Central memory CD8-positive, alpha-beta T cell (primary cell): Measurements from ENCODE around the gene TMEM131.

ENCODE experiments used
- ATAC-seq: fragments of 150-1000 bp; cut with Tn5 transposase; replicated peaks from 2 replicates; pipeline ENCODE4 v1.10.0; 2022; ENCODE audit warnings: mild to moderate bottlenecking, moderate FRiP score, moderate number of reproducible peaks; ENCODE audit not compliant: poor library complexity, severe bottlenecking; ENCODE audit errors: extremely low read depth
- DNase-seq, 2 donors: peaks; one replicate each; pipeline ENCODE4 v3.0.0; 2021; ENCODE audit warnings: low spot score in 2 of 2
- H3K27ac Mint-ChIP-seq: one replicate; pipeline ENCODE4 v1.8.0; 2022; ENCODE audit warnings: low read depth, mild to moderate bottlenecking, moderate library complexity, mixed read lengths
- H3K27me3 Mint-ChIP-seq: one replicate; pipeline ENCODE4 v1.8.0; 2022; ENCODE audit warnings: mixed read lengths
- H3K36me3 Mint-ChIP-seq: one replicate; pipeline ENCODE4 v1.8.0; 2022; ENCODE audit warnings: mild to moderate bottlenecking, moderate library complexity, mixed read lengths; ENCODE audit not compliant: insufficient read depth
- H3K4me1 Mint-ChIP-seq: one replicate; pipeline ENCODE4 v1.8.0; 2022; ENCODE audit warnings: mixed read lengths
- H3K4me3 Mint-ChIP-seq: one replicate; pipeline ENCODE4 v1.8.0; 2022; ENCODE audit warnings: mild to moderate bottlenecking, moderate library complexity, mixed read lengths
- H3K9me3 Mint-ChIP-seq: one replicate; pipeline ENCODE4 v1.8.0; 2022; ENCODE audit warnings: mixed read lengths

The TMEM131 gene

DNA sequence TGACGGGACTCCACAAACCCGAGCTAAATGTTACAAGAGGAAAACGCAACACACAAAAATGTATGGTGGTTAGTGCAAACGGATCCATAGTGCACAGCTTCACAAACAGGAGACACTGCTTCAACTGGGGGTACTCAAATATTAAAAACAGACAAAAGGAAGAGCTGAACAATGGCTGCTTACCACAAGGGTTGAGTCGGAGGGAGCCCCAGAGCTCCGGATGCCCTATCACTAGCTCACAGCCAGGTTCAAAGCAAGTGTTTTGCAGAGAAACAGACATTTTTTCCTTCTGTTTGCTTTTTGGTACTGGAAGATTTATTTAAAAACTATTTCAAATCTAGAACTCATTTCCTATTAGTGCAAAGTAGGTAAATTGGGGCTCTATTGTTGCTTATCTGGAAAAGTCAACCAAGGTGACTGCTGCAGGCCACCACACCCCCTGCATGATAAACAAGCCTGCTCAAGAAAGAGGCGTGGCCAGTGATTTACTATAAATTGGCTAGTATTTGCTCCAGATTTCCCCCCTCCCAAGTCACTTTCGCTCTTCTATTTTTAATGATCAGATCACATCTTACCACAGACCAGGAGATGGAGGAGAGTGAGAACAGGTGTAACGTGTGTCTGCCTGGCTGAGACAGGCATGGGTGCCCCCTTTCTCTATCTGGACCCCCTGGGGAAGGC lies 235.9 kb downstream of the TMEM131 start:
- Mint-ChIP-seq H3K36me3 (peaks cover 25% of the 10 kb centered on the region), H3K4me3 (peak overlapping the region; percentile 53), H3K27me3 (no peaks in the 10 kb centered on the region), H3K9me3 (no peaks in the 10 kb centered on the region), H3K27ac (no peak overlapping the region), H3K4me1 (peaks cover 34% of the 10 kb centered on the region)
- ATAC-seq (no peak), DNase-seq (no peak)

DNA sequence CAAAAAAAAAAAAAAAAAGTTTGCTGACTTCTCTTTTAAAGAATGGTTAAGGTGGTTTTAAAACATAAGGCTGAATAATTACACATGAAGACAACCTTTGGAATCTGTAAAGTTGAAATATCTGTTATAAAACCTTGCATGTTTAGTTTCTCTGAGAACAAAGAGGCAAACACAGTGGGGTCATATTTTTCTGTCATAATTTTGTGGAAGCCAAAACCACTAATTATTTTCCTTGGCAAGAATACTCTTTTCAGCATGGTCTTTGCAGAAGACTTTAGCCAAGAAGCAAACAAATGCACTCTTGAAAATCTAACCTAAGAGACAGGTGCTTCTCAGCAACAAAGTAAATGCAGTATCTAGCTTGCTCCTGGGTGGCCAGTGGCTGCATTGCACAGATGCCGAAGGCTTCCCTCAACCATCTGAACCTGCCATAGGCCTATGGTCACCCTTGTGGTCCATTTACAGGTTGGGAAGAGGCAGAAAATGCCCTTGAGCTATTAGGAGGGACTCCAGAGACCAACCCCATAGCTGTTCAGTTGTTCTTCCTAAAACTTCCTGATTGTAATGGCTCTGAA lies 237.5 kb downstream of the TMEM131 start:
- no peak for DNase-seq
- no peak for ATAC-seq
- H3K4me3 Mint-ChIP-seq = no peak overlapping the region

DNA sequence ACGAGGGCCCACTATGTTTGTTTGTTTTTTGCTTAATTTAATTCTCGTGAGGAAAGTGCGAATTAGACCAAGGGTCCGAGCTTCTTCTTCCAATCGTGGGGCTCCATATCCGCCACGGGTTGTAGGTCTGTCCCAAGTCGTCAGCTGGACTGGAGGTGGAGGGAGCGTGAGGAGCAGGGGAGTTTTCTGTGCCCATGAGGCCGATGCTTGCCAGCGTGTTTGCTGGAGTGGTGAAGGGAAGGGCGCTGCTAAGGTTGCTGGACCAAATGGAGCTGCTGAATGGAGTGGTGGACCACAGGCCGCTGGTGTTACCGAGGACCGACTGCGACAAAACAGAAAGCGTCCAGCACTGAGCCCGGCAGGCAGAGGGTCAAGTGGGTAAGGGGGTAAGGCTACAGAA lies 238.7 kb downstream of the TMEM131 start:
- no peaks in the 10 kb centered on the region for H3K27me3 Mint-ChIP-seq
- no peak overlapping the region for H3K27ac Mint-ChIP-seq
- H3K36me3 Mint-ChIP-seq = peaks cover 20% of the 10 kb centered on the region
- ATAC-seq = no peak
- H3K4me3 Mint-ChIP-seq = no peak overlapping the region
- no peak for DNase-seq
- H3K9me3 Mint-ChIP-seq = no peaks in the 10 kb centered on the region
- peaks cover 20% of the 10 kb centered on the region for H3K4me1 Mint-ChIP-seq

More for the DNA sequence above, 237.5 kb downstream of the TMEM131 start:
- Mint-ChIP-seq H3K36me3 (peaks cover 25% of the 10 kb centered on the region), H3K9me3 (no peaks in the 10 kb centered on the region), H3K27ac (no peak overlapping the region), H3K4me1 (peaks cover 25% of the 10 kb centered on the region), H3K27me3 (no peaks in the 10 kb centered on the region)

DNA sequence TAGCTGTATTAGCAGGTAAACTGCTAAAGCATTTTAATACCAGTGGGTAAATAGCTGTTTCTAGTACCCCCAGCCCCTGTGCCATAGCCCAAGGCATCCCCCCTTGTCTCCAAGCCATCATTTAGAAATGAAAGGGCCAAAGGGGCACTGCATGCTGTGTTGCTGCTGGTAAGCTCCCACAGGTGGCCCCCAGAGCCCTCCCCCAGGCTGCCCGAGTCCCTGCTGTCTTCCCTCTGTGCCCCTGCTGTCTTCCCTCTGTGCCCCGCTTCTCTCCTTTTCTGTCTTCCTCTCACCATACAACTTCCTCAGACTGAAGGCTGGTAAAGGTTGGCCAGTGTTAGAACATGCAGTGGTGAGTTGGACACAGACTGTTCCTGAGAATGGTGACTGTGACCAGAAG lies 240.3 kb downstream of the TMEM131 start:
- H3K4me1 Mint-ChIP-seq = peaks cover 22% of the 10 kb centered on the region
- no peaks in the 10 kb centered on the region for H3K27me3 Mint-ChIP-seq
- peak overlapping the region; percentile 50 for H3K27ac Mint-ChIP-seq
- no peak overlapping the region for H3K4me3 Mint-ChIP-seq
- no peaks in the 10 kb centered on the region for H3K9me3 Mint-ChIP-seq
- ATAC-seq (no peak), DNase-seq (no peak)
- peaks cover 20% of the 10 kb centered on the region for H3K36me3 Mint-ChIP-seq

DNA sequence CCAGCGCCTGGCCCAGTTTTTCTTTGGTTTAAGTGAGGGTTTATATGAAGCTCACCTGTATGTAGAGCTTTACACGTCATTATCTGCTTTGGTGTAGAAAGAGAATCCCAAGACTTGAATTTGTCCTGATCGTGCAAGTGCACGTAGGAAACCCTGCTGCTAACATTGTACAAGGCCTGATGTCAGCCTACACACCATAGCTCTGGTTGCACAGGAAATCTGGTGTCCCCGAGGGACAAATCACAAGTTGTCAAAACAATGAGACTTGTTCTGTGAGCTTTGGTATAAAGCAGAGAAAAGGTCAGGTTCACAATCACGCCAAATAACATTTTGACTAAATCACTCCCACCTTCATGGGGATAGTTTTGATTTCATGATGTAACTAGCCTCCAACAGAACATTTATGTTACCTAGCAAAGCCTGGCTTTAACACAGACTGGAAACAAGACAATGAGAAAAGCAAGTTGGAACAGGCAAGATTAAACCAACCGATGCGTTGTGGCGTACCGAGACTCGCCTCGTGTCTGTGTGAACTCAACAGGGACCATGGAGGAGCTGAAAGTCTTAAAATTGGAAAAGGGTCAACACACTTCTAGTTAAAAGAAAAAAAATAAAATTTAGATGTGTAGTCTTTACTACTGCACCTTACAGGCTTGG lies 240.9 kb downstream of the TMEM131 start:
- DNase-seq = no peak
- no peaks in the 10 kb centered on the region for H3K27me3 Mint-ChIP-seq
- no peak overlapping the region for H3K27ac Mint-ChIP-seq
- H3K9me3 Mint-ChIP-seq = no peaks in the 10 kb centered on the region
- ATAC-seq = no peak
- H3K4me1 Mint-ChIP-seq = peaks cover 15% of the 10 kb centered on the region
- peaks cover 20% of the 10 kb centered on the region for H3K36me3 Mint-ChIP-seq
- H3K4me3 Mint-ChIP-seq = no peak overlapping the region

DNA sequence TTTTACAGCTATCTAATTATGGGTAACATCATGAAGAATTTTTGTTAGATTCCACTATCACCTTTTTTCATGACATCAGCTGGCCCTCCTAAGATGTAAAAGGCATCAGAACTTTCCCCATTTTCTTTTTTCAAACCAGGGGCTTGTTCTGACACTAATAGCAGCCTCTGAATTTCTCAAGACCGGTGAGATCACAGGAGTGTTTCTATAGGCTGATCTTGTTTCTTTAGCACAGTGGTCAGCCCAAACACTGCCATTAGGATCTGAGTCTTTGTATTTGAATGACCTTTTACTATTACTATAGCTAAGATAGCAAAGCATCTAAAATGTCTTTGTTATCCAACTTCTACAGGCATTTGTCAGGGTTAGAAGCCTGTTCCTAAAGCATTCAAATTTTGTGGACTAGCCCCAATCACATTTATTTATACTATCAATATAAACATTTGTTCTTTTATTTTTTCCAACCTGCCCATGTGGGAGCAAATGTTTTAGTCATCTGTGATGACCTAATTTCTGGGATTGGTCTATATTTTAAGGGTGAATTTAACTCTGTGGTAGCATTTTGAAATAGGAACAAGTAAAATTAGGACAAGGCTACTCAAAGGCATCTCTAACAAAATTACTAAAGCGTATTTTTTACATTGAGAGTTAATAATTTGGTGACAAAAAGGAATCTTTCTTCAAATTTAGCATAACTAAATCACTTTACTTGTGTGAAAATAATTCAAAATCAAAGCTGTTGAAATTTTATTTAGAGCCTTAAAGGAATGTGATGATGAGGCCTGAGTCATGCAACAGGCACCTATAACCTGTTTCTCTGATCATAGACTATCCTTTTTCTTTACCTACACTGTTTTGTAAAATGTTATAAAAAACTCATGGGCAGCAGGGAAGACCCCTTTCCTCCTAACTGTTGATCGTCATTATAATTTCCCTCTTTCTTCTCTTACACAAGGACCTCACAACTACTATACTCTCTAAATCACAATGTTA lies 243.1 kb downstream of the TMEM131 start:
- Mint-ChIP-seq H3K9me3 (no peaks in the 10 kb centered on the region), H3K4me1 (peaks cover 18% of the 10 kb centered on the region), H3K4me3 (no peak overlapping the region), H3K36me3 (peaks cover 15% of the 10 kb centered on the region), H3K27ac (no peak overlapping the region), H3K27me3 (no peaks in the 10 kb centered on the region)
- DNase-seq (no peak), ATAC-seq (no peak)

DNA sequence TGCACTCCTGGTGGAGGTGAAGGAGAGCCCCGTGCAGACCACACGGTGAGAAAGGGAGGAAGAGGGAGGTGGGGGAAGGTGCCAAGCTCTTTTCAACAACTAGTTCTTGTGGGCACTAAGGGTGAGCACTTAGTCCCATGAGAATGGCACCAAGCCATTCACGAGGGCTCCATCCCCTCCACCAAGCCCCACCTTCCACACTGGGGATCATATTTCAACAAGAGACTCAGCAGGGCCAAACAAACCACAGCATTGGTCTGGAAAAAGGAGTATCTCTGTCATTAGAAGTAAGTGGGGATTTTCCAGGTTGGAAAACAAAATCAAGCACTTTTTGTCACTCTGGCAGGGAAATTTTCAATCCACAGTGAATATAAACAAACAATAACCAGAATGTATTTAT lies 244.0 kb downstream of the TMEM131 start:
- Mint-ChIP-seq H3K27ac (peak overlapping the region; percentile 15), H3K36me3 (peaks cover 11% of the 10 kb centered on the region), H3K27me3 (no peaks in the 10 kb centered on the region), H3K4me1 (peaks cover 27% of the 10 kb centered on the region), H3K4me3 (no peak overlapping the region), H3K9me3 (no peaks in the 10 kb centered on the region)
- DNase-seq = no peak
- no peak for ATAC-seq

DNA sequence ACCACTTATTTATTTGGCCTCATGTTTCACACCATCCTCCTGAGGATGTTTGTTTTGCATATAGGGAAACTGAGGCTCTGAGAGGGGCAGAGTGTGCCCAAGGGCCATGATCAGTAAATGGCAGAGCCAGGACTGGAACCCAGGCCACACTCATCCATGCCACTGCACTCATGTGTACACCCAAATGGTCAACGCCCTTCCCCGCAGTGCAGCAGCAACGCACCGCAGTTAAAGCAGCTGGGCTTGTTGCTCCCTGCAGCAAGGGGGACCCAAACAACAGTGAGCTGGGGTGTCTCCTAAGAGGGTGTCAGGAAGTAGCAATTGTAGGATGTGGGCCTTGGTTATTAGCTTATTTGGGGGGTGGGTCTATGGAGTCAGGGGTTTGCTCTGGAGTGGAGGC lies 245.7 kb downstream of the TMEM131 start:
- Mint-ChIP-seq H3K36me3 (peaks cover 7% of the 10 kb centered on the region), H3K9me3 (no peaks in the 10 kb centered on the region), H3K27ac (no peak overlapping the region), H3K4me3 (no peak overlapping the region), H3K27me3 (no peaks in the 10 kb centered on the region), H3K4me1 (peaks cover 44% of the 10 kb centered on the region)
- ATAC-seq (no peak), DNase-seq (no peak)

DNA sequence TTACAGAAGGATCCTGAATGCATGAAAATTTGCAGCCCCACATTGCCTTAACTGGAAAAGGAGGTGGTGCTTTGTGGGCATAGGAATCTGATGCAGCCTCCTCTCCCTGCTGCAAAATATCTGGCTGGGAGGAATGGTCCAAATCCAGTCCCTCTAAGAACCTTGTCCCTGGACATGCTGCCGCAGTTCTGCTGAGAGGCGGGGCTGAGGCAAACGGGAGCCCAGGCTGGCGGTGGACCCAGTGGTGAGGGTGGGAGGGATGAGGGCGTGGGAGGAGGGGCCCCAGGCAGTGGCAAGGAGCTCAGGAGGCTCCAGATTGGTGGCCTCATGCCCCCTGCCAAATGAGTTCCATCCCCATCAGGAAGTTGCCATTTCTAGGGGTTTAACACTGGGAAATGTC lies 246.2 kb downstream of the TMEM131 start:
- no peak for ATAC-seq
- peaks cover 7% of the 10 kb centered on the region for H3K36me3 Mint-ChIP-seq
- DNase-seq = no peak
- no peaks in the 10 kb centered on the region for H3K27me3 Mint-ChIP-seq
- peaks cover 45% of the 10 kb centered on the region for H3K4me1 Mint-ChIP-seq
- H3K9me3 Mint-ChIP-seq = no peaks in the 10 kb centered on the region
- H3K27ac Mint-ChIP-seq = no peak overlapping the region
- no peak overlapping the region for H3K4me3 Mint-ChIP-seq

DNA sequence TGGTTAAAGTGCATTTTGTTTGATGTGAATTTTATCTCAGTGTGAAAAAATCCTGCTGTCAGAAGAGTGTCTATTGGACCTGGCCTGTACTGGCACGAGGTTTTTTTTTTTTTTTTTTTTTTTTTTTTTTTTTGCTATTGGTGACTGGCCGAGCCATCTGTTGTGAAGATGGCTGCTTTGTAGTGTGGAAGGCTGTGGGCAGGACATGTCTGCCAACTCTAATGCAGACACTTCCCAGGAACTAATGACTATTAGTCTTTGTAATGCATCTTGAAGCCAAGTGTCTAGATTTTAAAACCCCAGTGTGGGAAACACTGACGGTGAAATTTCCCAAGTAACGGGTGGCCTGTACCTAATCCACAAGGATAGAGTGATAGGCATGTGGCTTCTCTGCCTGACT lies 248.0 kb downstream of the TMEM131 start:
- Mint-ChIP-seq H3K4me1 (peaks cover 64% of the 10 kb centered on the region), H3K4me3 (peak overlapping the region; percentile 40), H3K36me3 (peaks cover 7% of the 10 kb centered on the region), H3K9me3 (no peaks in the 10 kb centered on the region), H3K27ac (no peak overlapping the region), H3K27me3 (no peaks in the 10 kb centered on the region)
- no peak for ATAC-seq
- DNase-seq = no peak

DNA sequence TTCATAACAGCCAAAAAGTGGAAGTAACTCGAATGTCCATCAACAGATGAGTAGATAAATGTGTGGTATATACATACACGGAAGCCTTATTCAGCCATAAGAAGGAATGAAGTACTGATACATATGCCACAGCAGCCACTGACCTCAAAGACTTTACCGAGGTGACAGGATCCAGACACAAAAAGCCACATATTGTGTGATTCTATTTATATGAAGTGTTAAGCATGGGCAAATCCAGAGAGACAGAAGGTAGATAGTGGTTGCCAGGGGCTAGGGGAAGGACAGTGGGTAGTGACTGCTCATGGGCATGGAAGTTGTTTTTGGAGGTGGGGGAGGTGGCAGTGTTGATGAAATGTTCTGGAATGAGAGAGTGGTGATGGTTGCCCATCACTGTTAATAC lies 248.5 kb downstream of the TMEM131 start:
- peak overlapping the region; percentile 40 for H3K4me3 Mint-ChIP-seq
- DNase-seq (no peak), ATAC-seq (peak; percentile 44)

DNA sequence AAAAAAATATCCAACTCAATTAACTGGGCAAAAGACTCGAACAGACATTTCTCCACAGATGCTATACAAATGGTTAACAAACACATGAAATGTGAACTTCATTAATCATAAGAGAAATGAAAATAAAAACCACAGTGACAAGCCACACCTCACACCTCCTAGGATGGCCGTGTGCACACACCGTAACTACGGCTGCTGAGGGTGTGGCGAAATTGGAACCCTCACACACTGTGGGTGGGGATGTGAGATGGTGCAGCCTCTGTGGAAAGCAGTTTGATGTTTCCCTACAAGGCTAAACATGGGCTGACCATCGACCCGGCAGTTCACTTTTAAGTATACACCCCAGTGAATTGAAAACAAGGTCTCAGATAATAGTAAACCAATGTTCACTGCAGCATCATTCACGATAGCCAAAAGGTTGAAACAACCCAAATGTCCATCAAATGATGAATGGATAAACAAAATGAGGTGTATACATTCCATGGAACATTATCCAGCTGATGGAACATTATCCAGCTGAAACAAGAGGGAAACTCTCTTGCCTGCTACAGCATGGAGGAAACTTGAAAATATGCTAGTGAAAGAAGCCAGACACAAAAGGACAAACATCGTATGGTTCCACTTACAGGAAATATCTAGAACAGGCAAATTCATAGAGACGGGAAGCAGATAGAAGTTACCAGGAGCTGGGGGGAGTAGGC lies 250.1 kb downstream of the TMEM131 start:
- H3K4me3 Mint-ChIP-seq = peak overlapping the region; percentile 16
- H3K27ac Mint-ChIP-seq = peak overlapping the region; percentile 0
- H3K9me3 Mint-ChIP-seq = no peaks in the 10 kb centered on the region
- H3K4me1 Mint-ChIP-seq = peaks cover 74% of the 10 kb centered on the region
- peaks cover 15% of the 10 kb centered on the region for H3K36me3 Mint-ChIP-seq
- DNase-seq (peak in 1 of 2 donors; percentile 48), ATAC-seq (peak; percentile 93)
- no peaks in the 10 kb centered on the region for H3K27me3 Mint-ChIP-seq

More for the DNA sequence above, 248.5 kb downstream of the TMEM131 start:
- Mint-ChIP-seq H3K27ac (peak overlapping the region; percentile 45), H3K27me3 (no peaks in the 10 kb centered on the region), H3K36me3 (peaks cover 7% of the 10 kb centered on the region), H3K4me1 (peaks cover 68% of the 10 kb centered on the region), H3K9me3 (no peaks in the 10 kb centered on the region)
